Measurements from ENCODE around the gene DAP. TPM values are rescaled to one million over a fixed set of nuclear protein-coding genes. Genes with fewer than 3 reads are reported as not detected.
"Not testable (repeated sequence)": the region's sequence is repeated elsewhere in the genome, so short reads cannot be mapped to it uniquely, and the experiment has no call there.

The DAP gene
- total RNA-seq, 4 donors from 2014 or later, result 66.1 to 130 (median 106) TPM

DNA sequence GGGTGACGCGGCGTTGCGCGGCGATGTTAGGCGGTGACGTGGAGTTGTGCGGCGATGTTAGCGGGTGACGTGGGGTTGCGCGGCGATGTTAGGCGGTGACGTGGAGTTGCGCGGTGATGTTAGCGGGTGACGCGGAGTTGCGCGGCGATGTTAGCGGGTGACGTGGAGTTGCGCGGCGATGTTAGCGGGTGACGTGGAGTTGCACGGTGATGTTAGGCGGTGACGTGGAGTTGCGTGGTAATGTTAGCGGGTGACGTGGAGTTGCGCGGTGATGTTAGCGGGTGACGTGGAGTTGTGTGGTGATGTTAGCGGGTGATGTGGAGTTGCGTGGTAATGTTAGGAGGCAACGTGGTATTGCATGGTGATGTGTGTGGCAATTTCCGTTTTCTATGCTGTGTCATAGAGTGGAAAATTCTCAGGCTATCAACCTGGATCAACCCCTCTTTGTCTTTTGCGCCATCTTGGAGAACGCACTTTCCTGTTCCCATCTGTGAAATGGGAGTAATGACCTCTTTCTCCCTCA is 121.1 kb downstream of the DAP start:
- 98 to 99% methylated on average over 31 to 32 of the region's 48 CpGs for WGBS, 2 donors
- H3K4me3 ChIP-seq (replicated peaks in 1 of 3), result no peak overlapping the region
- intact Hi-C loops (cut with DNase I), result no loop called here
- no peak for DNase-seq
- H3K4me1 ChIP-seq, result no peaks in the 10 kb centered on the region
- TF ChIP-seq, protein P1, sequence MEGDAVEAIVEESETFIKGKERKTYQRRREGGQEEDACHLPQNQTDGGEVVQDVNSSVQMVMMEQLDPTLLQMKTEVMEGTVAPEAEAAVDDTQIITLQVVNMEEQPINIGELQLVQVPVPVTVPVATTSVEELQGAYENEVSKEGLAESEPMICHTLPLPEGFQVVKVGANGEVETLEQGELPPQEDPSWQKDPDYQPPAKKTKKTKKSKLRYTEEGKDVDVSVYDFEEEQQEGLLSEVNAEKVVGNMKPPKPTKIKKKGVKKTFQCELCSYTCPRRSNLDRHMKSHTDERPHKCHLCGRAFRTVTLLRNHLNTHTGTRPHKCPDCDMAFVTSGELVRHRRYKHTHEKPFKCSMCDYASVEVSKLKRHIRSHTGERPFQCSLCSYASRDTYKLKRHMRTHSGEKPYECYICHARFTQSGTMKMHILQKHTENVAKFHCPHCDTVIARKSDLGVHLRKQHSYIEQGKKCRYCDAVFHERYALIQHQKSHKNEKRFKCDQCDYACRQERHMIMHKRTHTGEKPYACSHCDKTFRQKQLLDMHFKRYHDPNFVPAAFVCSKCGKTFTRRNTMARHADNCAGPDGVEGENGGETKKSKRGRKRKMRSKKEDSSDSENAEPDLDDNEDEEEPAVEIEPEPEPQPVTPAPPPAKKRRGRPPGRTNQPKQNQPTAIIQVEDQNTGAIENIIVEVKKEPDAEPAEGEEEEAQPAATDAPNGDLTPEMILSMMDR (IDR thresholded peaks at IDR 0.05), result no peak
- TF ChIP-seq POLR2A (IDR thresholded peaks at IDR 0.05), result no peak
- no peaks in the 10 kb centered on the region for H3K36me3 ChIP-seq
- no peaks in the 10 kb centered on the region for H3K9me3 ChIP-seq
- no peaks in the 10 kb centered on the region for H3K27me3 ChIP-seq
- no peak overlapping the region for H3K27ac ChIP-seq

- WGBS, 2 donors, result 82 to 94% methylated on average over 33 to 40 of the region's 48 CpGs
- H3K36me3 ChIP-seq; H3K27ac ChIP-seq; H3K27me3 ChIP-seq; H3K9me3 ChIP-seq; intact Hi-C loops (cut with DNase I); H3K4me1 ChIP-seq; DNase-seq; H3K4me3 ChIP-seq (replicated peaks in 1 of 3): not testable (repeated sequence)
Observed at GRCh38 chr5:10638723-10639122, 122.3 kb downstream of the DAP start.

DNA sequence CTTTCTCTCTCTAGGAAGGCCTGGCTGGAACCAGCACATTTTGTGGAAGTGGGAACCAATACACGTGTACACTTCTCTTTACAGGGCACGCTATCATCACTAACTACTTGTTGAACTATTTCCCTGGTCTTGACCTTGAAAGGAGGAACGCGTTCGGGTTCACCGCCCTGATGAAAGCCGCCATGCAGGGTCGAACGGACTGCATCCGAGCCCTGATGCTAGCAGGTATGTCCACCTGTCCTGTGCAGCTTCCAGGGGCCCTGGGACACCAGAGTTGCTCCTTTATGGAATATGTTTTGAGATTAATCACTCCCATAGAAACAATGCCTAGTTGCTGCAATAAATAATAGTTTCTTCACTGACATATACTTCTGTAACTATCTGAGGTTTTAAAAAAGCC is 123.1 kb downstream of the DAP start:
- 34 to 52% methylated on average over 10 of the region's 10 CpGs for WGBS, 2 donors
- H3K27ac ChIP-seq, result no peak overlapping the region
- H3K9me3 ChIP-seq, result no peaks in the 10 kb centered on the region
- no peaks in the 10 kb centered on the region for H3K4me1 ChIP-seq
- H3K4me3 ChIP-seq (replicated peaks in 1 of 3), result no peak overlapping the region
- DNase-seq, result no peak
- intact Hi-C loops (cut with DNase I), result no loop called here
- H3K36me3 ChIP-seq, result no peaks in the 10 kb centered on the region
- no peak for TF ChIP-seq POLR2A (IDR thresholded peaks at IDR 0.05)
- TF ChIP-seq, protein P1 (IDR thresholded peaks at IDR 0.05), result no peak
- no peaks in the 10 kb centered on the region for H3K27me3 ChIP-seq

- no peaks in the 10 kb centered on the region for H3K9me3 ChIP-seq
- no peak overlapping the region for H3K4me3 ChIP-seq (replicated peaks in 1 of 3)
- WGBS, 2 donors, result 76 to 79% methylated on average over 9 to 15 of the region's 15 CpGs
- DNase-seq, result no peak
- no peaks in the 10 kb centered on the region for H3K4me1 ChIP-seq
- TF ChIP-seq, protein P1 (IDR thresholded peaks at IDR 0.05), result no peak
- no peak for TF ChIP-seq POLR2A (IDR thresholded peaks at IDR 0.05)
- H3K36me3 ChIP-seq, result no peaks in the 10 kb centered on the region
- intact Hi-C loops (cut with DNase I), result no loop called here
- no peak overlapping the region for H3K27ac ChIP-seq
- H3K27me3 ChIP-seq, result no peaks in the 10 kb centered on the region
Observed at GRCh38 chr5:10636363-10637142, 124.5 kb downstream of the DAP start.

GRCh38 chr5:10635867-10636350 is 125.1 kb downstream of the DAP start:
- WGBS, 2 donors, result 82 to 88% methylated on average over 8 to 11 of the region's 11 CpGs
- Histone ChIP-seq H3K9me3 (no peaks in the 10 kb centered on the region), H3K27ac (no peak overlapping the region), H3K4me3 (replicated peaks in 1 of 3) (no peak overlapping the region), H3K27me3 (no peaks in the 10 kb centered on the region), H3K36me3 (no peaks in the 10 kb centered on the region), H3K4me1 (no peaks in the 10 kb centered on the region)
- TF ChIP-seq POLR2A (IDR thresholded peaks at IDR 0.05), result no peak
- TF ChIP-seq, protein P1 (IDR thresholded peaks at IDR 0.05), result no peak
- no peak for DNase-seq
- intact Hi-C loops (cut with DNase I), result no loop called here

All from thyroid gland (tissue), 4 donors.